NCI-H748 (cell line): ENCODE measurements around the gene SPEM2.
A peak's percentile ranks its signal among the peaks of the same experiment; 100 is the strongest.

Source experiments
- DNase-seq: peaks from one replicate; lab custom pipeline; 2025; ENCODE audit not compliant: unreplicated experiment; lab: John Stamatoyannopoulos, UW

Gene SPEM2

DNA sequence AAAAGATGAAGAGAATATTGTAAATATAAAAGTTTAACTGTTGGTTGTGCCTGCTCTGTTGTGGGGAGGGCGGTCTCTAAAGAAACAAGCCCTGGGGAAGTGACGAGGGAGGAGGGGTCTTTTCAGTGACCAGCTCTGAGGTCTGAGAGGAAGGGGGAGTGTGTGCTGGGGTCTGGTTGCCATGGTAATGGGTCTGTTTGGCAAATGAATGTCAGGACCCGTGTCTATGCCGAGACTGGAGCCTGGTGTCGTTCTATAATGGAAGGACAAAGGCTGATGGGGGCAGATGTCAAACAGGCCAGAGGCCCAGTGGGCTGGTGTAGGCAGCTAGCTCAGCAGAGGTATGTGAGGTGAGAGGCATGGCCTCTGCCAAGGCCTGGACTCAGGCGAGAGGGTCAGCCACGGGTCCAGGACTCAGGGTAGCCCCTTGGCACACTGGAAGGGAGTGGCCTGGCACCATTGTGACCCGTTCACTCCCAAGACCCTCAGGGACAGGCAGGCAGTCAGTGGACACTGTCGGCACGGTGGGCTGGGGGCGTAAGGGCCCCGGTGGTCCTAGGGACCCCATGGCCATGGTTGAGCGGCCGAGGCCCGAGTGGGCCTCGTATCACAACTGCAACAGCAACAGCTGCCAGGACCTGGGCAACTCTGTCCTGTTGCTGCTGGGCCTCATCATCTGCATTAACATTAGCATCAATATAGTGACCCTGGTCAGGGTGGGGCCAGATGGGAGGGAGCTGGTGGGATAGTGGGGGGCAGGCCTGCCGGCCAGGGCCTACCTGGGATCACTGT, 5.4 kb upstream of the SPEM2 start, which contains the start of gene SPEM1:
SPEM1 (plus strand) TSS at position 506 of the 792 bp plus-strand sequence; CDS start at position 567, 61 bp downstream.
- no peak for DNase-seq

DNA sequence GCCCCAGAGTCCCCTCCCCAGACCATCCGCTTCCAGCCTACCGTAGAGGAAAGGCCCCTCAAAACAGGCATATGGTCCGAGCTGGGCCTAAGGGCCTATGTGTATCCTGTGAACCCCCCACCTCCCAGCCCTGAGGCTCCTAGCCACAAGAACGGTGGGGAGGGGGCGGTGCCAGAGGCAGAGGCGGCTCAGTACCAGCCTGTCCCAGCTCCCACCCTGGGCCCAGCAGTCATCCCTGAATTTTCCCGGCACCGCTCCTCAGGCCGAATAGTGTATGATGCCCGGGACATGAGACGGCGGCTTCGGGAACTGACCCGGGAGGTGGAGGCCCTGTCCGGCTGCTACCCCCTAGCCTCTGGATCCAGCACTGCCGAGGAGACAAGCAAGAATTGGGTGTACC, 4.2 kb upstream of the SPEM2 start:
- DNase-seq, result no peak

DNA sequence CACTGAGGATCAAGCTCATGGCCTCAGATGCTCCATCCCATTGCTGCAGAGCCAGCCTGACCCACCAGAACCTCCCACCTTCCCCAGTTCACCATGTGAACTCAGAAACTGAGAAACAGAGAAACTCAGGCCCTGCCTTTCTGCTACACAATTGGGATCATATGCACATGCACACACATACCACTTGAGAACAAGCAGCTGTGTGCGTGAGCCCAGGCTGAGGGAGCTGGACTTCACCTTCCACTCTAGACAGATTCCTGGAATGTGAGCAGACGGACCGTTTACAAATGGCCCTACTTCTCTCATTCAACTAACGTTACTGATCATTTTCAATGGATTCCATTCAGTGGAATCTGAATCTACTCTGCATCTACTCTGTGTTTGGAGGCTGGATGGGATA, 1.7 kb upstream of the SPEM2 start:
- no peak for DNase-seq

DNA sequence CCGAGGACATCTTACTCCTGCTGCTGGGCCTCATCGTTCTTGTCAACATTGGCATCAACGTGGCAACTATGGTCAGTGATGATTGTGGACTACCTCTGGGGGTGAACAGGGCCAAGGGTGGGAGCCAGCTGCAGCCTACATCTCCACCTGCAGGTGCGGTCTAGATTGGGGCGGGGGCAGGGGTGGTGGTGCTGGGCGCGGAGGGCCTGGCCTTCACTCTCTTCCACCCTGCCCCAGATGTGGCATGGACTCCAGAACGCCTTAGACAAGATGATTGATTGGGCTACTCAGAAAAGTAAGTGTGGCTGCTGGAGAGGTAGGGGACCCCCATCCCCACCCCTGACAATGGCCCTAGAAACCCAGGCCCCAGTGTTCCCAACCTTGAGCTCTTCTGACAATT, 340 bp downstream of the SPEM2 start:
- DNase-seq, result no peak

DNA sequence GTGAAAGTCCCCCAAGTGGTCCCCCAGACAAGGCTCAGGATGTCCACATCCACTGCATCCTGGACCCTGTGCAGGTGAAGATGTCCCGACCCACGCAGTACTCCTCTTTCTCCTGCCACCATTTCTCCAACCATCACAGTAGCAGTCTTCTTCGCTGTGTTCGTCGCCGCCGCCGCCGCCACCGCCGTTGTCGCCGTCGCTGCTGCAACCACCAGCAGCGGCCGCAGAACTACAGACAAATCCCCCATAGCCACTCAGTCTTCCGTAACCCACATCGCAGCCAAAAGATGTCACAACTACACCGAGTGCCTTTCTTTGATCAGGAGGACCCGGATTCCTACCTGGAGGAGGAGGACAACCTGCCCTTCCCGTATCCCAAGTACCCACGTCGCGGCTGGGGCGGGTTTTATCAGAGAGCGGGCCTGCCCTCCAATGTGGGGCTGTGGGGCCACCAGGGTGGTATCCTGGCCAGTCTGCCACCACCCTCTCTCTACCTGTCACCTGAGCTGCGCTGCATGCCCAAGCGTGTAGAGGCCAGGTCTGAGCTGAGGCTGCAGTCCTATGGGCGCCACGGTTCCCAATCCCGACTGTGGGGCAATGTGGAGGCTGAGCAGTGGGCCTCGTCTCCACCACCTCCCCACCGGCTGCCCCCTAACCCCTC, 917 bp downstream of the SPEM2 start:
- DNase-seq, result no peak

DNA sequence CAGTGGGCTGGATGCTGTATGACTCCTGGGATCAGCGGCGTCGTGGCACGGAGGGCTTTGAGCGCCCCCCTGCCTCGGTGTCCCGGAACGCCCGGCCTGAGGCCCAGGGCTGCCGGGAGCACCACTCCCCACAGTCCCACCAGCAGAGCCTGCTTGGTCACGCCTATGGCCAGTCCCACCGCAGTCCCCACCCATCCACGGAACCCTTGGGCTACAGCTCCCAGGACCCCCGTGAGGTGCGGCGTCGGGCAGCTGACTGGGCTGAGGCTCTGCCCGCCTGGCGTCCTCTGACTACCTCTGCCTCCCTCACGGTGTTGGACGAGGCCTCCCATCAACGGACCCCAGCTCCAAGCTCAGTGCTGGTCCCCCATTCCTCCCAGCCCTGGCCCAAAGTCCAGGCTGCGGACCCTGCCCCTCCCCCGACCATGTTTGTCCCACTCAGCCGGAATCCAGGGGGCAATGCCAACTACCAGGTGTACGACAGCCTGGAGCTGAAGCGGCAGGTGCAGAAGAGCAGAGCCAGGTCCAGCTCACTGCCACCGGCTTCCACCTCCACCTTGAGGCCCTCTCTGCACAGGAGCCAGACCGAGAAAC, 1.6 kb downstream of the SPEM2 start:
- no peak for DNase-seq

DNA sequence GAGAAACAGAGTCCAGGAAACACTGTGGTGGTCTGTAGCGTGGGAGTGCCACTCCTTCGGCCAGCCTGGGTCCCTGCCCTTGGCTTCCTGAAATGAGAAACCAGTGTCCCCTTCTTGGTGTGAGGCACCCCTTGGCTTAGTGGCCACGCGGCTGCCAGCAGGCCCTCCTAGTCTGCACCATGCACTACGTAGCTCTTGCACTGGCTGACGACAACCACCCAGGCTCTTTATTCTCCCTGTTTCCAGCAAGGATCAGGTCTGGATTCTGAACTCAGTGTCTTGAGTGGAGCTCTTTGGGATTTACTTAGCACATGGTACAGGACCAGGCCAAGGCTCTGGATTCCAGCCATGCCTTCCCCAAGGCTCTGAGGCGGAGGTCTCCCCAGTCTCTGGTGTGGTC, 2.1 kb downstream of the SPEM2 start:
- no peak for DNase-seq

DNA sequence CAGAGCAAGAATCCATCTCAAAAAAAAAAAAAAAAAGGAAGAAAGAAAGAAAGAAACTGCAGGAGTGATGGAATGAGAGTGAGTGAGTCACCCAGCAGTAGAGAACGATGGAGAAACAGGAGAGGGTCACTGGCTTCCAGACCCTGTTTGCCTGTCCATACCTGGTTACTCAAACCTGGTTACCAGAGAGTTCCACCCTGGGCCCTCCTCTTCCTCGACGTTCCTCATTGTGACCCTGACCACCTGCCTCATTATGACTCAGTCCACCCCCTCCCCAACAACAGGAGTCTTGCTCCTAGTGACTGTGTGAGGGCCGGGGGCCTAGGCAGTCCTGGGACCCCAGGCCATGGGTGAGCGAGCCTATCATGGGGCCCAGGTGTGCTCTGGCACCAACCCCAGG, 3.1 kb downstream of the SPEM2 start, which contains the start of gene SPEM3:
SPEM3 (plus strand) TSS at position 301 of the 400 bp plus-strand sequence; CDS start at position 347, 46 bp downstream.
- DNase-seq, result no peak

DNA sequence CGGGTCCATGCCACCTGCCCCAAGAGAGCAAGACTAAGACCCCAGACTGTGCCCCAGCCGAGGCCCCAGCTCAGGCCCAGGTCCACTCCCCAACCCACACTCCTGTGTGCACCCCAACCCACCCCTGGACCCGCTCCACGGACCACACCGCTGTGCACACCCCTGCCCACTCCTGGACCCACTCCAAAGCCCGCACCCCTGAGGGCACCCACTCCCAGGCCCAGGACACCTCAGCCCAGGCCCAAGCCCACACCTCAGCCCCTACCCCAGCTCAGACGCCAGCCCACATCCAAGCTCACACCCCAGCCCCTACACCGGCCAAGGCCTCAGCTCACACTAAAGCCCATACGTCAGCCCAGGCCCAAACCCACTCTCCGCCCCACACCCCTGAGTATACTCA, 4.3 kb downstream of the SPEM2 start:
- no peak for DNase-seq

DNA sequence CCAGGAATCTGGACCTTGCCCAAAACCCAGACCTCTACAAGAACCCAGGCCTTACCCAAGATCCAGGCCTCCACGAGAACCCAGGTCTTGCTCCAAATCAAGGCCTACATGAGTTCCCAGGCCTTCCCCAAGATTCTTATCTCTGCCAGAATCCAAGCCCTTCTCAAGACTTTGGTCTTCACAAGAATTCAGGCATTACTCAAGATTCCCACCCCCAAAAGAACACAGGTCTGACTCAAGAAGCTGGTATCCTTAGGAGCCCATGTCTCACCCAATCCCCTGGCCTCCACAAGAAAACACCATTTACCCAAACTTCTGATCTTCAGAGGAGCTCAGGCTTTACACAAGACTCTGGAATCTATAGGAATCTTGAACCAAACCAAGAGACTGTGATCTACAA, 5.8 kb downstream of the SPEM2 start:
- no peak for DNase-seq

DNA sequence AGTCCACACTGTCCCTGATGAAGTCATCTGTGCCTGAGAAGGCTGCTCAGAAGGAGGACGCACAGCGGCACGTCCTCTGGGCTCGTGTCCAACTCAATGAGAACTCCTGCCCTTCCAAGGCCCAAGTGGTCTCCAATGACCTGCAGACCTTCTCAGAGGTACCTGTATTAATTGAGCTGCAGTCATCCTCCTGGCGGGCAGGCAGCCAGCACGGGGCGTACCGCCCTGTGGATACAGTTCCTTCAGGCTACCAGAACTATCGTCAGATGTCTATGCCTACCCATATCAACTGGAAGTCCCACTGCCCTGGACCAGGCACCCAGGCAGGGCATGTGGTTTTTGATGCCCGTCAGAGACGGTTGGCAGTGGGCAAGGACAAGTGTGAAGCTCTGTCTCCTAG, 6.9 kb downstream of the SPEM2 start:
- no peak for DNase-seq

DNA sequence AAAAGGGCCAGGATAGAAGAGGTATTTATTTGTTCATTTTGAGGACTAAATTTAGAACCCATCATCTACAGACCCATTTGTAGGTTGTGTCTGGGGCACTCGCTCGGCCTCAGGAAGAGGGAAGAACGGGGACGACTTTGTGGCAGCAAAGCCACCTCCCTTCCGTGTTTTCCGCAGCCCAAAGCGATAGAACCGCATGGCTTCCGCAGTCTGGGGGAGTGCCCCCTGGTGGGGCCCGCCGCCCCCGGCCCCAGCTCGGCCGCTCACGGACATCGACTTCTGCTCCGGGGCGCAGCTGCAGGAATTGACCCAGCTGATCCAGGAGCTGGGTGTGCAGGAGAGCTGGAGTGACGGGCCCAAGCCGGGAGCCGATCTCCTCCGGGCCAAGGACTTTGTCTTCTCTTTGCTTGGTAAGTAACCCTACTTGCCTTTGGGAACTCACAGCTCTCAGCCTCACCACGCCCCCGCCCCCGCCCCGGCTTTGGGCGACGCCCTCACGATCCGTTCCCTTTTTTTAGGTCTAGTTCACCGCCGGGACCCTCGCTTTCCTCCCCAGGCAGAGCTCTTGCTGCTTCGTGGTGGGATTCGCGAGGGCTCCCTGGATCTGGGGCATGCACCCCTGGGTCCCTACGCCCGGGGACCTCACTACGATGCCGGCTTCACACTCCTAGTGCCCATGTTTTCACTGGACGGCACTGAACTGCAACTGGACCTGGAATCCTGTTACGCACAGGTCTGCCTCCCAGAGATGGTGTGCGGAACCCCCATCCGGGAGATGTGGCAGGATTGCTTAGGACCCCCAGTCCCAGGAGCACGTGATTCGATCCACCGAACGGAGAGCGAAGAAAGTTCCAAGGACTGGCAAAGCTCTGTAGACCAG, 10.5 kb downstream of the SPEM2 start:
- DNase-seq, result peak; percentile 74

DNA sequence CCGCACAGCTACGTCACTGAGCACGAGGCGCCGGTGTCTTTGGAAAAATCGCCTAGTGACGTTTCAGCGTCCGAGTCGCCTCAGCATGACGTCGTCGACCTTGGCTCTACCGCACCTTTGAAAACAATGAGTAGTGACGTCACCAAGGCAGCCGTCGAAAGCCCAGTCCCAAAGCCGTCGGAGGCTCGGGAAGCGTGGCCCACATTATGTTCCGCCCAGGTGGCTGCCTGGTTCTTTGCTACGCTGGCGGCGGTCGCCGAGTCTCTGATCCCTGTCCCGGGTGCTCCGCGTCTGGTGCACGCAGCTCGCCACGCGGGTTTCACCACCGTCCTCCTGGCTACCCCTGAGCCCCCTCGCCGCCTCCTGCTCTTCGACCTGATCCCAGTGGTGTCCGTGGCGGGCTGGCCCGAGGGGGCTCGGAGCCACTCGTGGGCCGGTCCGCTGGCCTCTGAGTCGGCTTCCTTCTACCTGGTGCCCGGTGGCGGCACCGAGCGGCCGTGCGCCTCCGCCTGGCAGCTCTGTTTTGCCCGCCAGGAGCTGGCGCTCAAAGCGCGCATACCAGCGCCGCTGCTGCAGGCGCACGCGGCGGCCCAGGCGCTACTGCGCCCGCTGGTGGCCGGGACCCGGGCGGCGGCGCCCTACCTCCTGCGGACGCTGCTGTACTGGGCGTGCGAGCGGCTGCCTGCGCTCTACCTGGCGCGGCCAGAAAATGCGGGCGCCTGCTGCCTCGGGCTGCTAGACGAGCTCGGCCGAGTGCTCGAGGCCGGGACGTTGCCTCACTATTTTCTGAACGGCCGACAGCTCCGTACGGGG, 11.3 kb downstream of the SPEM2 start:
- peak; percentile 95 for DNase-seq

DNA sequence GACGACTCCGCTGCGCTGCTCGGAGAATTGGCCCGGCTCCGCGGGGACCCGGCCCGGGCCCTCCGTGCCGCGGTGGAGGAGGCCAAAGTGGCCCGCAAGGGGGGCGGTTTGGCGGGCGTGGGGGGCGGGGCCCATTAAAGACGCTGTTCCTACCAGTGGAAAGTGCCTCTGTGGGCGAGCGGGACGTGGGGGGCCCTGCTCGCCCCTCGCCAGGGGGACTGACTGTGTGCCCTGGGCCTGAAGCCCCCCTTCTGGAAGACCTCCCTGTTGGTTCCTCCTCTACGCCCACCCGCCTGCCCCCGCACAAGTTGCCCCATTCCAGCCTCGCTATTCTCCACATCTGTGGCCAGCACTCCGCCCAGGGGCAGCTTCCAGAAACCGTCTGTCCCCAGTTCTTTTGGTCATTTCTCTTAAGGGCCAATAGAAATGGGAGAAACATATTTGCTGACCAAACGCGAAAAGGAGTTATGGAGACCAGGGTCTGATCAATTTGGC, 12.0 kb downstream of the SPEM2 start:
- DNase-seq, result peak; percentile 66

DNA sequence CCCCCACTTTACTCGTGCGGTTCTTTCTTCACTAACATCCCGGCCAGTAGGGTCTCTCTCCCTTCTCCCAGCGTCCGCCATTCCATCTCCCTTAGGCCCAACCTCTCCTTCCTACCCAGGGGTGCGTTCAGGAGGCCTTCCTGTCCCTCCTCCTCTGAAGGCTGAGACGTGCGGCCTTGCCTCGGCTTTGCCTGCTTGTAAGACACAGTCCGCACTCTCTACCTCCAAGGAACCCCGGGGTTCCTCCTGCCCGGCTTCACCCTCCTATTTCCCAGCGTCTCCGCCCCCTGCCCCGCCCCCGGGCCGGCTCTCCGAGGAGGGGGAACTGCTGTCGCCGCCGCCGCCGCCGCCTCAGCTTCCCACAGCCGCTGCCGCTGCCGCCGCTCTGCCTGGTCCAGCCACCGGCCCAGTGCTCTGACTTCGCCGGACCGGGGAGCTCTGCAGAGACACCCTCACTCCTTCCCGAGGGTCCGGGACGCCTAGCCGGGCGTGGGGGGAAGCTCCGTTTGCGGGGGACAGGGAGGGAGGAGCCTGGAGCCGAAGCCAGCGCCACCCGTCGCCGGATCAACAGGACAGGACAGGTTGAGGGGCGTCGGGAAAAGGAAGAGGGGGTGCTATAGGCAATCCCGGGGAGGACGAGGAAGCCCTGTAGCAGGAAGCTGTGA, 12.7 kb downstream of the SPEM2 start:
- DNase-seq, result peak; percentile 80

DNA sequence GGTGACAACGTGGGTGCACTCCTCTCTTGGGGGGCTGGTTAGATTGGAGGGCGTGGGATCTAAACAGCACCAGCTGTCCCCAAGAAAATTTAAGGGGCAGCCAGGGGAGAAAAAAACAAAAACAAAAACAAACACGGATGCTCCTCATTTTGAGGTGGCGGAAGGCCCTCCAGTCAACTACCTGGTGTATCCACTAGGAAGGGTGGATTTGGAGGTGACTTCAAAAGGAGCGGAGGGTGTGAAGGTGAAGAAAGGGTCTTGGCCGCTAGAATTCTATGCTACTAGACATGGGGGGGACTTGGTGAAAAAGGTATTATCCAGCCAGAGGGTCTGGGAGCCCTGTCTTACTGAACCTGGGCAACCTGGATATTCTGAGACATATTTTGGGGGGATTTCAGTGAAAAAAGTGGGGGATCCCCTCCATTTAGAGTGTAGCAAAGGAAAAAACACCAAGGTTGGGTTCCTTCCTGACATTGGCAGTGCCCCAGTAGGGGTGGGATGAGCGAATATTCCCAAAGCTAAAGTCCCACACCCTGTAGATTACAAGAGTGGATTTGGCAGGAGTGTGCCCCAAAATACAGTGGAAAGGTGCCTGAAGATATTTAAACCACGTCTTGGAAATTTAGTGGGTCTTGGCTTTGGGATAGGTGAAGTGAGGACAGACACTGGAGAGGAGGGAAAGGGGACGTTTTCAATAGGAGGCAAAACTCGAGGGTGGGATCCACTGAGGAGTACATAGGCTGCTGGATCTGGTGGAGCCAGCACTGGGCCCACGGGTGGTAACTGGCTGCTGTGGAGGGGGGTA, 13.4 kb downstream of the SPEM2 start:
- DNase-seq, result no peak

DNA sequence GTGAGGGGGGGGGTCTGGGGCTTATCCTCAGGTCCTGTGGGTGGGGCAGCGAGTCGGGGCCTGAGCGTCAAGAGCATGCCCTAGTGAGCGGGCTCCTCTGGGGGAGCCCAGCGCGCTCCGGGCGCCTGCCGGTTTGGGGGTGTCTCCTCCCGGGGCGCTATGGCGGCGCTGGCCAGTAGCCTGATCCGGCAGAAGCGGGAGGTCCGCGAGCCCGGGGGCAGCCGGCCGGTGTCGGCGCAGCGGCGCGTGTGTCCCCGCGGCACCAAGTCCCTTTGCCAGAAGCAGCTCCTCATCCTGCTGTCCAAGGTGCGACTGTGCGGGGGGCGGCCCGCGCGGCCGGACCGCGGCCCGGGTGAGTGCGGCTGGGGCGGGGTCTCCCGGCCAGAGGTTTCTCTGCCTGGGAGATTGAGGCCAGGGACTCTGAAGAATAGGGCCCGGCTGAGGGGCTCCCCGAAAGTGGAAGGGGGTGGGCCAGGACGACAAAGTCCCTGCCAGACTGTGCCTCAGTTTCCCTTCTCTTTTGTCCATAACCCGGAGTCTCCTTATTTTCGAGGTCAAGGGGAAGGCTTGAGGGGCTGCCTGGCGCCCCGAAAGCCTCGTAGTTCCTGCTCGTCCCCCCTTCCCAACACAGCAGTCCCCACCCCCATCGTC, 14.2 kb downstream of the SPEM2 start, which contains the start of gene FGF11:
FGF11 (plus strand) TSS at position 51 of the 651 bp plus-strand sequence; CDS start at position 160, 109 bp downstream.
- DNase-seq, result peak; percentile 44
